Naive thymus-derived CD4-positive, alpha-beta T cell (primary cell): ENCODE data around the gene DDC. TPM values are rescaled to one million over a fixed set of nuclear protein-coding genes. Genes with fewer than 3 reads are reported as not detected.
A peak's percentile ranks its signal among the peaks of the same experiment; 100 is the strongest.

Source experiments
- ATAC-seq: fragments of 150-1000 bp; cut with Tn5 transposase; 2 replicates; pipeline ENCODE4 v1.10.0; 2021; ENCODE audit warnings: mild to moderate bottlenecking, moderate library complexity
- CTCF ChIA-PET: fragments of 350-600 bp; sonication (Branson Sonifier 250); formaldehyde crosslinking; loops from one replicate; lab custom pipeline; 2021; ENCODE audit warnings: antibody characterized with exemption; lab: Charles Lee
- POLR2A ChIA-PET: fragments of 350-600 bp; sonication (Branson Sonifier 250); formaldehyde crosslinking; loops from one replicate; lab custom pipeline; 2021; ENCODE audit warnings: antibody characterized with exemption, inconsistent platforms; lab: Charles Lee
- DNase-seq, 9 donors: peaks; one replicate each; pipeline versions ENCODE4 v3.0.0 to v3.0.0-alpha.2; 2020 to 2022; ENCODE audit warnings: mixed read lengths in 1 of 9
- H3K27ac ChIP-seq: one replicate; pipeline ENCODE4 v1.7.0; 2013; ENCODE audit warnings: mild to moderate bottlenecking, low read depth, low read length, moderate library complexity
- H3K27me3 ChIP-seq, 2 donors: one replicate each; pipeline ENCODE4 v1.7.0; 2013; ENCODE audit warnings: low read length in 2 of 2, mild to moderate bottlenecking in 2 of 2, moderate library complexity in 2 of 2; ENCODE audit not compliant: control insufficient read depth in 2 of 2, insufficient read depth in 2 of 2
- H3K36me3 ChIP-seq, 3 experiments: 1 replicate in 2 of 3; 2 replicates in 1 of 3; pipeline ENCODE4 v1.7.0; 2013; ENCODE audit warnings: low read length in 3 of 3, mild to moderate bottlenecking in 3 of 3, moderate library complexity in 1 of 3; ENCODE audit not compliant: insufficient read depth in 3 of 3, control insufficient read depth in 2 of 3
- H3K4me1 ChIP-seq, 2 donors: one replicate each; pipeline ENCODE4 v1.7.0; 2013; ENCODE audit warnings: low read length in 2 of 2, mild to moderate bottlenecking in 2 of 2, moderate library complexity in 1 of 2; ENCODE audit not compliant: control insufficient read depth in 2 of 2, insufficient read depth in 2 of 2
- H3K4me3 ChIP-seq: 2 replicates; pipeline ENCODE4 v1.7.0; 2013; ENCODE audit warnings: mild to moderate bottlenecking, low read length
- H3K9me3 ChIP-seq, 3 experiments: 1 replicate in 2 of 3; 2 replicates in 1 of 3; pipeline ENCODE4 v1.7.0; 2013; ENCODE audit warnings: low read length in 3 of 3; ENCODE audit not compliant: control insufficient read depth in 2 of 3
- H3K27ac Mint-ChIP-seq, 9 donors: one replicate each; pipeline ENCODE4 v1.8.0; 2020 to 2022; ENCODE audit warnings: mixed read lengths in 9 of 9, mild to moderate bottlenecking in 8 of 9, moderate library complexity in 5 of 9, inconsistent platforms in 2 of 9
- H3K27me3 Mint-ChIP-seq, 5 donors: one replicate each; pipeline ENCODE4 v1.8.0; 2021 to 2022; ENCODE audit warnings: mixed read lengths in 5 of 5, mild to moderate bottlenecking in 1 of 5
- H3K36me3 Mint-ChIP-seq, 5 donors: one replicate each; pipeline ENCODE4 v1.8.0; 2020 to 2022; ENCODE audit warnings: mixed read lengths in 5 of 5, mild to moderate bottlenecking in 3 of 5, inconsistent platforms in 1 of 5
- H3K4me1 Mint-ChIP-seq, 7 donors: one replicate each; pipeline ENCODE4 v1.8.0; 2020 to 2022; ENCODE audit warnings: mixed read lengths in 7 of 7, mild to moderate bottlenecking in 3 of 7, inconsistent platforms in 1 of 7
- H3K4me3 Mint-ChIP-seq, 10 donors: one replicate each; pipeline ENCODE4 v1.8.0; 2020 to 2022; ENCODE audit warnings: mild to moderate bottlenecking in 10 of 10, mixed read lengths in 10 of 10, moderate library complexity in 6 of 10, inconsistent platforms in 2 of 10
- H3K9me3 Mint-ChIP-seq, 11 donors: one replicate each; pipeline ENCODE4 v1.8.0; 2020 to 2022; ENCODE audit warnings: mixed read lengths in 11 of 11, mild to moderate bottlenecking in 4 of 11, inconsistent platforms in 1 of 11, moderate library complexity in 1 of 11
- intact Hi-C, 2 donors: fragments of 100-400 bp; cut with micrococcal nuclease; formaldehyde crosslinking; loops; one replicate each; pipeline ENCODE4 v1.15.1; 2023
- polyA plus RNA-seq, 2 donors: library from polyadenylated mRNA; unstranded; fragments of 300-500 nt; fragmentation: Illumina TruSeq; gene quantifications; one replicate each; pipeline ENCODE4 v1.2.3, GENCODE V29; 2021
- total RNA-seq, 6 experiments: library from RNA in 5 of 6; stranded (reverse) in 5 of 6; gene quantifications; 1 replicate in 5 of 6; 2 replicates in 1 of 6; pipeline ENCODE4 v1.2.3 and lab custom pipeline; 2021 to 2026

Gene DDC
- total and polyA plus RNA-seq, 7 experiments from 2014 or later, result not detected

DNA sequence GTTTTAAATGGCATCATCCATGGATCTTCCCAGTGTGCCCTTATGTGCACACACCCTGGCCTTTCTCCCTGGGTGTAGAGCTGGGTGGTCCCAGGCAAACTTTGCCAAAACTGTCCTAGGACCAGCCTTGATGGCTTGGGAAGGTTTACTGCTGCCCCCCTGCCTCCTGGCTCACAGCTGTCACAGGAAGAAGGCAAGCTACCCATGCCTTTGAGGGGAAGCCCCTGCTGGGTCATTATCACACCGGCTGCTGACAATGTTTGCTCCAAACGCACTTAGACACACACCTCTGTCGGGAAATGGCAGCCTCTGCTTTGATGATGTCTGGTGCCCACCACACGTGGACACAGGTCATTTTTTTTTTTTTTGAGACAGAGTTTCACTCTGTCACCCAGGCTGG lies 89.9 kb downstream of the DDC start:
- no peaks in the 10 kb centered on the region for H3K36me3 Mint-ChIP-seq
- ChIA-PET POLR2A (no interaction called here), CTCF (interaction anchor here (1.0 kb wide), 1 partner anchor 685 kb away, joined by 4 read pairs; no protein-coding TSS in a partner anchor)
- H3K4me3 Mint-ChIP-seq, result no peak overlapping the region
- intact Hi-C loops, result no loop called here
- Histone ChIP-seq H3K9me3 (no peaks in the 10 kb centered on the region), H3K27ac (no peak overlapping the region), H3K36me3 (no peaks in the 10 kb centered on the region), H3K4me3 (no peak overlapping the region), H3K4me1 (no peaks in the 10 kb centered on the region), H3K27me3 (no peaks in the 10 kb centered on the region)
- DNase-seq (no peak), ATAC-seq (no peak)
- no peaks in the 10 kb centered on the region for H3K9me3 Mint-ChIP-seq
- H3K27me3 Mint-ChIP-seq, result peaks cover 0 to 8% (median 0%) of the 10 kb centered on the region in 5 donors
- no peaks in the 10 kb centered on the region for H3K4me1 Mint-ChIP-seq
- H3K27ac Mint-ChIP-seq, result no peak overlapping the region

DNA sequence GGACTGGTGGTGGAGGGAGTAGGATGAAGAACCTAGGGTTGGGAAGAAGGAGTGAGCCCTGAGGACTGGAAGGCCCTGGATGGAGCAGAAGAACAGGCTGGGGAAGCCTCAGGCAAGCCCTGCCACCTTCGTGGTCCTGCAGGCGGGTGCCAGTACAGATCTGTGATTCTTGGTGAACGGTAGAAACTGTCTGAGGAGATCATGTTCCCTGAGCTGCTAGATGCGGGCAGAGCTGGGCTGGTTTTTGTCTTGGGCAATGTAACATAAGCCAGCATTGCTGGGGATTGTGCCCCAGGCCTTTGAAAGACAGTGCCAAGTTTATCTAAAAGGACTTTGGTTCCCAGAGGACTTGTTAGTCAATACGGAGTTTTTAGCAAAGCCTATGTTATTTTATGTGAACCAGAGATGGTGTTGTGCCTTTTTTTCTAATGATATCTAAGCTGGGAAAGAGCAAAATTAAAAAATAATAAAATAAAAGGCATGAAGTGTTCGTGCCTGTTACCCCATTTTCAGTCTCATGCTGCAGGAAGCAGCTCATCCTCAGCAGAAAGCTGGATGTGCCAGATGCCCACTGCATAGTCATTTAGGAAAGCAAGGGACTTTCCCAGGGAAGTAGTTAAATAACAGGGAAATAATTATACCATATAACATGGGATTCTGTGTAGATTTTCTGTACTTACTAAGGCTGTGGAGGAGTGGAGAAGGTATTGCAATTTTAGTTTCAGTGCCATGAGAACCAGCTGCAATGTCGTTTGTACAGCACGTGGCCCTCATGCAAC lies 90.6 kb downstream of the DDC start:
- Mint-ChIP-seq H3K4me1 (no peaks in the 10 kb centered on the region), H3K9me3 (no peaks in the 10 kb centered on the region), H3K27me3 (peaks cover 0 to 8% (median 0%) of the 10 kb centered on the region in 5 donors), H3K27ac (peak overlapping the region in 1 of 9 donors; percentile 68), H3K4me3 (no peak overlapping the region), H3K36me3 (no peaks in the 10 kb centered on the region)
- intact Hi-C loops, result no loop called here
- DNase-seq (no peak), ATAC-seq (no peak)
- no peak overlapping the region for H3K4me3 ChIP-seq
- POLR2A ChIA-PET, result interaction anchor here (0.5 kb wide), 1 partner anchor 201 kb away, joined by 3 read pairs; no protein-coding TSS in a partner anchor
- H3K27me3 ChIP-seq, result no peaks in the 10 kb centered on the region
- CTCF ChIA-PET, result interaction anchor here (1.0 kb wide), 1 partner anchor 686 kb away, joined by 4 read pairs; no protein-coding TSS in a partner anchor
- no peak overlapping the region for H3K27ac ChIP-seq
- no peaks in the 10 kb centered on the region for H3K9me3 ChIP-seq
- no peaks in the 10 kb centered on the region for H3K36me3 ChIP-seq
- H3K4me1 ChIP-seq, result no peaks in the 10 kb centered on the region

DNA sequence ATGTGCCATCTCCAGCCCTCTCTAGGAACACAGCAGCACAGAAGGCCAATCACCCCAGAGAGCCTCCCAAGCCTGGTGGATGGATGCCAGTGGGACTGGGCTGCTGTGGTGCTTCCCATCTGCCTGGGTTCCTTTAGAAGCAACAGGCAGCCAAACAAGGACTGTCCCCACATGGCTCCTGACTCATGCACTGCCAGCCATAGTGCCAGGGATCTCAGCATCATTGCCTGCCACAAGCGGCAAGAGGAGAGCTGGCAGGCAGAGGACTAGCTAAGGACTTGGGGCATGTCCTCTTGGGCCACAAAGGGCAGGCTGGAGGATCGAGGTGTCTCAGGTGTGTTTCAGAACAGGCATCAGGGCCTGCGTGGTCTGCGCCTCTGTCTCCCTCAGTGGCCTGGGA lies 91.7 kb downstream of the DDC start:
- CTCF ChIA-PET, result interaction anchor here (0.9 kb wide), 1 partner anchor 13 kb away, joined by 3 read pairs; no protein-coding TSS in a partner anchor
- no peaks in the 10 kb centered on the region for H3K36me3 ChIP-seq
- no peaks in the 10 kb centered on the region for H3K9me3 ChIP-seq
- Mint-ChIP-seq H3K27me3 (peaks cover 0 to 12% (median 0%) of the 10 kb centered on the region in 5 donors), H3K27ac (no peak overlapping the region), H3K9me3 (no peaks in the 10 kb centered on the region), H3K4me1 (peaks cover 0 to under 1% (median 0%) of the 10 kb centered on the region in 7 donors), H3K4me3 (no peak overlapping the region), H3K36me3 (no peaks in the 10 kb centered on the region)
- no peaks in the 10 kb centered on the region for H3K4me1 ChIP-seq
- no peak overlapping the region for H3K27ac ChIP-seq
- DNase-seq (no peak), ATAC-seq (no peak)
- H3K4me3 ChIP-seq, result no peak overlapping the region
- POLR2A ChIA-PET, result no interaction called here
- H3K27me3 ChIP-seq, result no peaks in the 10 kb centered on the region
- intact Hi-C loops, result no loop called here

DNA sequence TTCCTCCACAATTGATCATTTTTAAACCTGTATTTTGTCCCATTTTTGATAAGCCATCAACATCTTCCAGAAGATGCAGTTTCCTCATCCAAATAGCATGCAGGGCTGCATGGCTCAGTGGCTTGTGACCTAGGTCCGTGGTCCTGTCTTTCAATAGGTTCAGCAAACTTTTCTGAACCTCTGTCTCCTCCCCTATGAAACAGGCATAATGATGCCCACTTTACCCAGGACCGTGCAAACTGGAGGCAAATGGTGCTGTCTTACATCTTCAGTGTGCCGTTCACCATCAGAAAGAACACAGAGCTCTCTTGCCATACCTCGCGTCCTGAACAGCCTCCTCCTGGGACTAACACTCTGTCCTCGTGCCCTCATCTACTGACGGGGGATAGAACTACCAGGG lies 92.8 kb downstream of the DDC start:
- H3K4me3 ChIP-seq, result no peak overlapping the region
- Mint-ChIP-seq H3K27me3 (peaks cover 0 to 15% (median 0%) of the 10 kb centered on the region in 5 donors), H3K4me1 (peaks cover 6 to 11% (median 10%) of the 10 kb centered on the region in 7 donors), H3K36me3 (no peaks in the 10 kb centered on the region), H3K9me3 (no peaks in the 10 kb centered on the region), H3K27ac (no peak overlapping the region), H3K4me3 (no peak overlapping the region)
- ATAC-seq (no peak), DNase-seq (no peak)
- CTCF ChIA-PET, result no interaction called here
- no peaks in the 10 kb centered on the region for H3K27me3 ChIP-seq
- H3K9me3 ChIP-seq, result no peaks in the 10 kb centered on the region
- intact Hi-C loops, result no loop called here
- no peaks in the 10 kb centered on the region for H3K36me3 ChIP-seq
- no peaks in the 10 kb centered on the region for H3K4me1 ChIP-seq
- POLR2A ChIA-PET, result no interaction called here
- H3K27ac ChIP-seq, result no peak overlapping the region

DNA sequence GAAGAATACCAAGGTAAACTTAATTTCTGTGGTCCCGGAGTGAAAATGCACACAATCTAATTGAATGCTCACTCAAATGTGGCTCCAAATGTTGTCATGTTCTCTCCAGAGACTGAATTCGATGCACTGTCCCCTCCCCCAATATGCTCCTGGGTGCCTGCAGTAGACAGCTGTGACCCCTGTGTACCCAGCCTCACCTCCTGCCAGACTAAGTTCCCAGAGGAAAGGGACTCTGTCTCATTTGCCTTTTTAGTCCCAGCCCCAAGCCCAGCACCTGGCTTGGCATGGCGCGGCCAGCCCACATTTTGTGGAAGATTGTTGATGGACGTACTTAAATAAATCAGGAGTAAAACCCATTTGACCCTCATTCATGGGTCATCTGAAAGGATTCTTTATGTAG lies 93.2 kb downstream of the DDC start:
- Histone ChIP-seq H3K4me3 (no peak overlapping the region), H3K36me3 (no peaks in the 10 kb centered on the region), H3K27me3 (no peaks in the 10 kb centered on the region), H3K4me1 (no peaks in the 10 kb centered on the region), H3K9me3 (no peaks in the 10 kb centered on the region), H3K27ac (no peak overlapping the region)
- no peak for DNase-seq
- CTCF ChIA-PET, result no interaction called here
- intact Hi-C loops, result no loop called here
- Mint-ChIP-seq H3K4me1 (peaks cover 8 to 14% (median 11%) of the 10 kb centered on the region in 7 donors), H3K9me3 (no peaks in the 10 kb centered on the region), H3K27me3 (peaks cover 0 to 15% (median 0%) of the 10 kb centered on the region in 5 donors), H3K27ac (peak overlapping the region in 1 of 9 donors; percentile 36), H3K4me3 (no peak overlapping the region), H3K36me3 (no peaks in the 10 kb centered on the region)
- POLR2A ChIA-PET, result no interaction called here
- ATAC-seq, result no peak

DNA sequence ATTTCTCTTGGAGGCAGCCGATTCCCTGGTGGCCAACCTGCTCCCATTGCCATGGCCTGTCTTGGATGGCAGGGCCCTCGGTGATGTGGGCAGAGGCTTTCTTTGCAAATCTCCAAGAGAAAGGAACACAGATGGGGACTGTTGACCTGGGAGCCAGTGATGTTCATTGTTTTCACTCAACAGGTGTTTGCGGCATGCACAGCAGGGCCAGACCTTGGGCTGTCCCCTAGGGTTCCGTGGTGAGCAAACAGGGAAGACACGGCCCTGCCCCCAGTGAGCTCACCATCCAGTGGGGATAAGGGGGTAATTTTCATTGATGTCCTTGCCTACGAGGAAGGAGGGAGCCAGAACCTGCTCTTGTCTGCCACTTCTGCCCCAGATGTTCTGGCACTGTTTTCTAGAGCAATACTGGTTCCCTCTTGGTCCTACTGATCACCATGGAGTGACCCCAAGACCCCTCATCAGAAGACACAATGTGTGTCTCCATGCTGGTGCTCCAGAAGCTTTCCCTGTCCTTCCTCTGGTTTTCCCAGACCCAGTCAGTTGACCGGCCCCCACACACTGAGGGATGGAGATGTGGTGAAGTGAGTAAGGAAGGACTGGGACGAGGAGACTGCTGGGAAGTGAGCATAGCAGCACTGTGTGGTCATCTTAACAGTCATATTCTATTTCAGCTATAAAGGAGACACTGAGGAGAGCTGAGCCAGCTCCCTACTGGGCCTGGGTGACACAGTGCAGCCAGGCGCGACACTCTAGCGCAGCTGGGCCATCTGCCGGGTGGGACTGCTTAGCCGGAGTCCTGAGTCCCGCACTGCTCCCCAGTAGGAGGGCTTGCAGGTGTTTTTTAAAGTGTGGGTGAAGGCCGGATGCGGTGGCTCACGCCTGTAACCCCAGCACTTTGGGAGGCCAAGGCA lies 94.7 kb downstream of the DDC start:
- intact Hi-C loops, result no loop called here
- Mint-ChIP-seq H3K27ac (peak overlapping the region in 1 of 9 donors; percentile 10), H3K4me1 (peaks cover 8 to 14% (median 11%) of the 10 kb centered on the region in 7 donors), H3K27me3 (peaks cover 0 to 16% (median 0%) of the 10 kb centered on the region in 5 donors), H3K4me3 (no peak overlapping the region), H3K9me3 (no peaks in the 10 kb centered on the region), H3K36me3 (no peaks in the 10 kb centered on the region)
- Histone ChIP-seq H3K4me1 (no peaks in the 10 kb centered on the region), H3K36me3 (no peaks in the 10 kb centered on the region), H3K27me3 (no peaks in the 10 kb centered on the region), H3K4me3 (no peak overlapping the region), H3K9me3 (no peaks in the 10 kb centered on the region), H3K27ac (no peak overlapping the region)
- CTCF ChIA-PET, result no interaction called here
- POLR2A ChIA-PET, result no interaction called here
- ATAC-seq, result no peak
- DNase-seq, result no peak
